ENCODE results near the gene ANKRD39. TPM values are rescaled to one million over a fixed set of nuclear protein-coding genes. Genes with fewer than 3 reads are reported as not detected.
"Not testable (repeated sequence)": the region's sequence is repeated elsewhere in the genome, so short reads cannot be mapped to it uniquely, and the experiment has no call there.

The ANKRD39 gene
- total RNA-seq, 1 donor from 2014 or later = 31.9 TPM

DNA sequence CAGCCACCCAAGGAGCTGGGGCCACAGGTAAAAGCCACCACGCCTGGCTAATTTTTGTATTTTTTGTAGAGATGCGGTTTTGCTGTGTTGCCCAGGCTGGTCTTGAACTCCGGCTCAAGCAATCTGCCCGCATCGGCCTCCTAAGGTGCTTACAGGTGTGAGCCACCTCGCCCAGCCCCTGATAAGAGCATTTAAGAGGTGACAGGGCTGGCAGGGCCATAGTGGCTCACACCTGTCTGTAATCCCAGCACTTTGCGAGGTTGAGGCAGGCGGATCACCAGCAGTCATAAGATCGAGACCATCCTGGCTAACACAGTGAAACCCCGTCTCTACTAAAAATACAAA lies 50.7 kb downstream of the ANKRD39 start:
- DNase-seq (ENCODE audit: low read depth) = no peak
- TF ChIP-seq CTCF (conservative IDR thresholded peaks at IDR 0.05; ENCODE audit: low read depth, low read length) = no peak
- H3K4me3 ChIP-seq (ENCODE audit: low read depth, low read length) = no peak overlapping the region

GRCh38 chr2:96806468-96807126 lies 51.2 kb downstream of the ANKRD39 start:
- TF ChIP-seq CTCF (conservative IDR thresholded peaks at IDR 0.05; ENCODE audit: low read depth, low read length) = no peak
- peak; percentile 87 for DNase-seq (ENCODE audit: low read depth)
- peak overlapping the region; percentile 2 for H3K4me3 ChIP-seq (ENCODE audit: low read depth, low read length)

DNA sequence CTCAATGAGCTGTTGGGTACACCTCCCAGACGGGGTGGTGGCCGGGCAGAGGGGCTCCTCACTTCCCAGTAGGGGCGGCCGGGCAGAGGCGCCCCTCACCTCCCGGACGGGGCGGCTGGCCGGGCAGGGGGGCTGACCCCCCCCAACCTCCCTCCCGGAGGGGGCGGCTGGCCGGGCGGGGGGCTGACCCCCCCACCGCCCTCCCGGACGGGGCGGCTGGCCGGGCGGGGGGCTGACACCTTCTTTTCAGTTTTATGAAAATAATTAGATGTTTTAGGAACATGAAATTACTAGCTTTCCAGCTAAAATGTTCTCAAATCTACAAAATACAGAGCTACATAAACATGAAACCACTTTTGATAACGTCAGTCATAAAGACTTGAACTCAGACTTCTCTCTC lies 51.9 kb downstream of the ANKRD39 start:
- DNase-seq (ENCODE audit: low read depth); H3K4me3 ChIP-seq (ENCODE audit: low read depth, low read length): not testable (repeated sequence)

- no peak for DNase-seq (ENCODE audit: low read depth)
- no peak for TF ChIP-seq CTCF (conservative IDR thresholded peaks at IDR 0.05; ENCODE audit: low read depth, low read length)
- H3K4me3 ChIP-seq (ENCODE audit: low read depth, low read length) = no peak overlapping the region
Observed at GRCh38 chr2:96804986-96805385, 52.8 kb downstream of the ANKRD39 start.

- H3K4me3 ChIP-seq (ENCODE audit: low read depth, low read length) = no peak overlapping the region
- no peak for TF ChIP-seq CTCF (conservative IDR thresholded peaks at IDR 0.05; ENCODE audit: low read depth, low read length)
Observed at GRCh38 chr2:96802721-96803120, 55.1 kb downstream of the ANKRD39 start.

DNA sequence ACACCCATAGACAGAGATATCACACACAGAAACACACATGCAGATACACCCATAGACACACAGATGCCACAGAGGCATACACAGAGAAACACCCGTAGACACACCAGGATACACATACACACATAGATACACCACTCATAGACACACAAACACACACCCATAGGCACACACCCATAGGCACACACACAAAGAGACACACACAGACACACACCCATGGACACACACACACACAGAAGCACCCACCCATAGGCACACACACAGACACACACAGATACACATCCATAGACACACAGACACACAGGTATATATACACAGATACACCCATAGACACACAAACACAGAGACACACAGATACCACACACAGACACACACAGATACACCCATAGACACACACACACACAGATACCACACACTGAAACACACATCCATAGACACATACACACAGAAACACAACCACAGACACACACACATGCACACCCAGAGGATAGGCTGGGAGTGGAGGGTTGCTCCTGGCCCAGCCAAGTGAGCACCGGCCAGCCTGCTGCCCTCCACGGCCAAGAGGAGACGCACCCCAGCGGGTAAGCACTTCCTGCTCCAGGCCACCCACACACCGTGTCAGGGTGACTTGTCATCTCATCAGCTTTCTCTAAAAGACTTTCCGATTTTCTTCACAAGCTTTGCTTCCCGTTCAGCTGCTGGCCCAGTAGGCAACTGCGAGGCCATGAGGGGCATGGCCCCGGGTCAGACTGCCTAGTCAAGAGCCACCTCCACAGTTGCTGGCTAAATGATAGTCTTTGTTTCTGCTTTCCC lies 55.8 kb downstream of the ANKRD39 start:
- DNase-seq (ENCODE audit: low read depth) = no peak
- no peak for TF ChIP-seq CTCF (conservative IDR thresholded peaks at IDR 0.05; ENCODE audit: low read depth, low read length)
- no peak overlapping the region for H3K4me3 ChIP-seq (ENCODE audit: low read depth, low read length)

More at GRCh38 chr2:96802721-96803120, 55.1 kb downstream of the ANKRD39 start:
- no peak for DNase-seq (ENCODE audit: low read depth)

GRCh38 chr2:96801005-96801785 lies 56.6 kb downstream of the ANKRD39 start:
- no peak for DNase-seq (ENCODE audit: low read depth)
- H3K4me3 ChIP-seq (ENCODE audit: low read depth, low read length) = no peak overlapping the region
- peak; percentile 87 for TF ChIP-seq CTCF (conservative IDR thresholded peaks at IDR 0.05; ENCODE audit: low read depth, low read length)

All from epithelial cell of proximal tubule (primary cell).